Measurements from ENCODE around the gene XAGE2. TPM values are rescaled to one million over a fixed set of nuclear protein-coding genes. Genes with fewer than 3 reads are reported as not detected.

Gene XAGE2
- total and polyA plus RNA-seq, 9 of the 15 experiments (the other 6 are each of a cell fraction or from before 2014, with no cell fraction given), result 0.14 to 0.36 (median 0.21) TPM; not detected in 6

GRCh38 chrX:52363247-52363883, 5.5 kb upstream of the XAGE2 start (continued):
- TF ChIP-seq, protein P1, sequence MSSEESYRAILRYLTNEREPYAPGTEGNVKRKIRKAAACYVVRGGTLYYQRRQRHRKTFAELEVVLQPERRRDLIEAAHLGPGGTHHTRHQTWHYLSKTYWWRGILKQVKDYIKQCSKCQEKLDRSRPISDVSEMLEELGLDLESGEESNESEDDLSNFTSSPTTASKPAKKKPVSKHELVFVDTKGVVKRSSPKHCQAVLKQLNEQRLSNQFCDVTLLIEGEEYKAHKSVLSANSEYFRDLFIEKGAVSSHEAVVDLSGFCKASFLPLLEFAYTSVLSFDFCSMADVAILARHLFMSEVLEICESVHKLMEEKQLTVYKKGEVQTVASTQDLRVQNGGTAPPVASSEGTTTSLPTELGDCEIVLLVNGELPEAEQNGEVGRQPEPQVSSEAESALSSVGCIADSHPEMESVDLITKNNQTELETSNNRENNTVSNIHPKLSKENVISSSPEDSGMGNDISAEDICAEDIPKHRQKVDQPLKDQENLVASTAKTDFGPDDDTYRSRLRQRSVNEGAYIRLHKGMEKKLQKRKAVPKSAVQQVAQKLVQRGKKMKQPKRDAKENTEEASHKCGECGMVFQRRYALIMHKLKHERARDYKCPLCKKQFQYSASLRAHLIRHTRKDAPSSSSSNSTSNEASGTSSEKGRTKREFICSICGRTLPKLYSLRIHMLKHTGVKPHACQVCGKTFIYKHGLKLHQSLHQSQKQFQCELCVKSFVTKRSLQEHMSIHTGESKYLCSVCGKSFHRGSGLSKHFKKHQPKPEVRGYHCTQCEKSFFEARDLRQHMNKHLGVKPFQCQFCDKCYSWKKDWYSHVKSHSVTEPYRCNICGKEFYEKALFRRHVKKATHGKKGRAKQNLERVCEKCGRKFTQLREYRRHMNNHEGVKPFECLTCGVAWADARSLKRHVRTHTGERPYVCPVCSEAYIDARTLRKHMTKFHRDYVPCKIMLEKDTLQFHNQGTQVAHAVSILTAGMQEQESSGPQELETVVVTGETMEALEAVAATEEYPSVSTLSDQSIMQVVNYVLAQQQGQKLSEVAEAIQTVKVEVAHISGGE (CRISPR knock-in tag; IDR thresholded peaks at IDR 0.05), result no peak
- no peak for TF ChIP-seq RERE (CRISPR knock-in tag; IDR thresholded peaks at IDR 0.05; ENCODE audit: borderline replicate concordance)
- no peak for TF ChIP-seq RBM17 (IDR thresholded peaks at IDR 0.05; ENCODE audit: borderline replicate concordance, low read depth, low read length)
- peak; percentile 58; the same call in 1 of the 2 replicates for TF ChIP-seq CXXC5 (CRISPR knock-in tag; IDR thresholded peaks at IDR 0.05)
- 0 out of 2 replicates have a peak, but pooled peaks have one; percentile 16 for TF ChIP-seq SMAD3 (CRISPR knock-in tag; conservative IDR thresholded peaks at IDR 0.05)
- no peak for TF ChIP-seq ZNF311 (CRISPR knock-in tag; IDR thresholded peaks at IDR 0.05)
- peak; percentile 90 for TF ChIP-seq TCF3 (CRISPR knock-in tag; IDR thresholded peaks at IDR 0.05)
- TF ChIP-seq CREB3L1 (IDR thresholded peaks at IDR 0.05; ENCODE audit: borderline replicate concordance, low read depth), result no peak
- no peak for TF ChIP-seq TGIF2 (CRISPR knock-in tag; IDR thresholded peaks at IDR 0.05)
- no peak for TF ChIP-seq TARDBP (IDR thresholded peaks at IDR 0.05)
- TF ChIP-seq MYNN (IDR thresholded peaks at IDR 0.05), result peak; percentile 73; the same call in 1 of the 2 replicates
- no peak for TF ChIP-seq MYNN (CRISPR knock-in tag; IDR thresholded peaks at IDR 0.05)
- TF ChIP-seq ZBTB7A (IDR thresholded peaks at IDR 0.05; ENCODE audit: borderline replicate concordance, control insufficient read depth, low read depth, low read length), result no peak
